Ishikawa (cell line): ENCODE measurements around the gene TAS2R13.

Source experiments
- CEBPB ChIP-seq: IDR thresholded peaks from 2 replicates; pipeline ENCODE4 v1.6.1; 2012
- CREB1 ChIP-seq: IDR thresholded peaks from 2 replicates; pipeline ENCODE4 v1.6.1; 2012; ENCODE audit warnings: low read depth
- EGR1 ChIP-seq: IDR thresholded peaks from 2 replicates; pipeline ENCODE4 v1.6.1; 2012
- EP300 ChIP-seq: IDR thresholded peaks from 2 replicates; pipeline ENCODE4 v1.6.1; 2012; ENCODE audit warnings: borderline replicate concordance
- FOXM1 ChIP-seq: IDR thresholded peaks from 2 replicates; pipeline ENCODE4 v1.6.1; 2012; ENCODE audit warnings: low read depth, borderline replicate concordance
- NFIC ChIP-seq: IDR thresholded peaks from 2 replicates; pipeline ENCODE4 v1.6.1; 2012
- RAD21 ChIP-seq: IDR thresholded peaks from 2 replicates; pipeline ENCODE4 v1.6.1; 2012; ENCODE audit warnings: low read depth
- TAF1 ChIP-seq: IDR thresholded peaks from 2 replicates; pipeline ENCODE4 v1.6.1; 2012; ENCODE audit warnings: low read depth, mild to moderate bottlenecking
- TCF12 ChIP-seq: IDR thresholded peaks from 2 replicates; pipeline ENCODE4 v1.6.1; 2012; ENCODE audit warnings: low read depth
- TEAD4 ChIP-seq: IDR thresholded peaks from 2 replicates; pipeline ENCODE4 v1.6.1; 2012
- YY1 ChIP-seq: IDR thresholded peaks from 2 replicates; pipeline ENCODE4 v1.6.1; 2012; ENCODE audit warnings: low read depth
- ZBTB7A ChIP-seq: IDR thresholded peaks from 2 replicates; pipeline ENCODE4 v1.6.1; 2012; ENCODE audit warnings: low read depth
- TF ChIP-seq, protein P1 (sequence below): IDR thresholded peaks from 2 replicates; pipeline ENCODE4 v1.6.1; 2012
- TF ChIP-seq, protein P2 (sequence below): IDR thresholded peaks from 2 replicates; pipeline ENCODE4 v1.6.1; 2012; ENCODE audit warnings: low read depth, mild to moderate bottlenecking
- TF ChIP-seq, protein P3 (sequence below): IDR thresholded peaks from 2 replicates; pipeline ENCODE4 v1.6.1; 2012

The TAS2R13 gene, protein sequence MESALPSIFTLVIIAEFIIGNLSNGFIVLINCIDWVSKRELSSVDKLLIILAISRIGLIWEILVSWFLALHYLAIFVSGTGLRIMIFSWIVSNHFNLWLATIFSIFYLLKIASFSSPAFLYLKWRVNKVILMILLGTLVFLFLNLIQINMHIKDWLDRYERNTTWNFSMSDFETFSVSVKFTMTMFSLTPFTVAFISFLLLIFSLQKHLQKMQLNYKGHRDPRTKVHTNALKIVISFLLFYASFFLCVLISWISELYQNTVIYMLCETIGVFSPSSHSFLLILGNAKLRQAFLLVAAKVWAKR

DNA sequence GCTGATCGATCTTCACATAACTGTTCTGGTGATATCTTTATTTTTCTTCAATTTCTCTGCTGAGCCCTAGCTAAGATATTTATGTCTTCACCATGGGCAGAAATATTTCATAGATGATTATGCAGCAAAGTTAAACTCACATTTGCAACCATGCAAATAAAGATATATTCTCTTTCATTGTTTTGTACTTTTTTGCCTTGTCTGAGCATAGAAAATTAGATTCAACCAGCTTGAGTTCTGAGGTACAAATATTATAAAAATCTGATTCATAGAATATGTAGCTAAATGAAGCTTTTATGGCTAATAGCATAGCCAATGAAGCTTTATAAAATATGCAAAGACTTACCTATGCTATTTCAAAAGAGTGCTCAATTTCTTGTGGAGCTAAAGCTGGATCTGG lies at the start of gene TAS2R13:
TAS2R13 (minus strand) TSS at position 101 of the 400 bp plus-strand sequence. CDS start 264 bp downstream, outside the sequence.
- TF ChIP-seq YY1 (no peak), TCF12 (no peak), CEBPB (no peak), ZBTB7A (no peak), TAF1 (no peak), TEAD4 (no peak), EGR1 (no peak), RAD21 (no peak), CREB1 (no peak), FOXM1 (no peak), NFIC (no peak), EP300 (no peak)
- TF ChIP-seq, protein P1, sequence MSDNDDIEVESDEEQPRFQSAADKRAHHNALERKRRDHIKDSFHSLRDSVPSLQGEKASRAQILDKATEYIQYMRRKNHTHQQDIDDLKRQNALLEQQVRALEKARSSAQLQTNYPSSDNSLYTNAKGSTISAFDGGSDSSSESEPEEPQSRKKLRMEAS, result no peak
- TF ChIP-seq, protein P2, sequence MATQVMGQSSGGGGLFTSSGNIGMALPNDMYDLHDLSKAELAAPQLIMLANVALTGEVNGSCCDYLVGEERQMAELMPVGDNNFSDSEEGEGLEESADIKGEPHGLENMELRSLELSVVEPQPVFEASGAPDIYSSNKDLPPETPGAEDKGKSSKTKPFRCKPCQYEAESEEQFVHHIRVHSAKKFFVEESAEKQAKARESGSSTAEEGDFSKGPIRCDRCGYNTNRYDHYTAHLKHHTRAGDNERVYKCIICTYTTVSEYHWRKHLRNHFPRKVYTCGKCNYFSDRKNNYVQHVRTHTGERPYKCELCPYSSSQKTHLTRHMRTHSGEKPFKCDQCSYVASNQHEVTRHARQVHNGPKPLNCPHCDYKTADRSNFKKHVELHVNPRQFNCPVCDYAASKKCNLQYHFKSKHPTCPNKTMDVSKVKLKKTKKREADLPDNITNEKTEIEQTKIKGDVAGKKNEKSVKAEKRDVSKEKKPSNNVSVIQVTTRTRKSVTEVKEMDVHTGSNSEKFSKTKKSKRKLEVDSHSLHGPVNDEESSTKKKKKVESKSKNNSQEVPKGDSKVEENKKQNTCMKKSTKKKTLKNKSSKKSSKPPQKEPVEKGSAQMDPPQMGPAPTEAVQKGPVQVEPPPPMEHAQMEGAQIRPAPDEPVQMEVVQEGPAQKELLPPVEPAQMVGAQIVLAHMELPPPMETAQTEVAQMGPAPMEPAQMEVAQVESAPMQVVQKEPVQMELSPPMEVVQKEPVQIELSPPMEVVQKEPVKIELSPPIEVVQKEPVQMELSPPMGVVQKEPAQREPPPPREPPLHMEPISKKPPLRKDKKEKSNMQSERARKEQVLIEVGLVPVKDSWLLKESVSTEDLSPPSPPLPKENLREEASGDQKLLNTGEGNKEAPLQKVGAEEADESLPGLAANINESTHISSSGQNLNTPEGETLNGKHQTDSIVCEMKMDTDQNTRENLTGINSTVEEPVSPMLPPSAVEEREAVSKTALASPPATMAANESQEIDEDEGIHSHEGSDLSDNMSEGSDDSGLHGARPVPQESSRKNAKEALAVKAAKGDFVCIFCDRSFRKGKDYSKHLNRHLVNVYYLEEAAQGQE, result no peak
- TF ChIP-seq, protein P3, sequence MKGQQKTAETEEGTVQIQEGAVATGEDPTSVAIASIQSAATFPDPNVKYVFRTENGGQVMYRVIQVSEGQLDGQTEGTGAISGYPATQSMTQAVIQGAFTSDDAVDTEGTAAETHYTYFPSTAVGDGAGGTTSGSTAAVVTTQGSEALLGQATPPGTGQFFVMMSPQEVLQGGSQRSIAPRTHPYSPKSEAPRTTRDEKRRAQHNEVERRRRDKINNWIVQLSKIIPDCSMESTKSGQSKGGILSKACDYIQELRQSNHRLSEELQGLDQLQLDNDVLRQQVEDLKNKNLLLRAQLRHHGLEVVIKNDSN, result no peak

DNA sequence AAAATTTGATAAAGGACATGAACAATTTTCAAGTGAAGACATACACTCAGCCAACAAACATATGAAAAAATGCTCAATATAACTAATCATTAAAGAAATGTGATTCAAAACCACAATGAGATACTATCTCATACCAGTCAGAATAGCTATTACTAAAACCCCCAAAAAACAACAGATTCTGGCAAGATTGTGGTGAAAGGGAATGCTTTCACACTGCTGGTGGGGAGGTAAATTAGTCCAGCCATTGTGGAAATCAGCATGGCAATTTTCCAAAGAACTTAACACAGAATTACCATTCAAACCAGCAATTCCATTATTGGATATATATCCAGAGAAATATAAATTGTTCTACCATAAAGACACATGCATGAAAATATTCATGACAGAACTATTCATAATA lies 48.4 kb upstream of the TAS2R13 start:
- TF ChIP-seq, protein P3, result no peak
- TF ChIP-seq EGR1, result no peak
- no peak for TF ChIP-seq TEAD4
- no peak for TF ChIP-seq CEBPB
- TF ChIP-seq, protein P1, result no peak
- no peak for TF ChIP-seq FOXM1
- TF ChIP-seq RAD21, result no peak
- TF ChIP-seq, protein P2, result no peak
- TF ChIP-seq TAF1, result no peak
- no peak for TF ChIP-seq ZBTB7A
- TF ChIP-seq NFIC, result no peak
- TF ChIP-seq CREB1, result no peak
- no peak for TF ChIP-seq TCF12
- TF ChIP-seq EP300, result no peak
- TF ChIP-seq YY1, result no peak

DNA sequence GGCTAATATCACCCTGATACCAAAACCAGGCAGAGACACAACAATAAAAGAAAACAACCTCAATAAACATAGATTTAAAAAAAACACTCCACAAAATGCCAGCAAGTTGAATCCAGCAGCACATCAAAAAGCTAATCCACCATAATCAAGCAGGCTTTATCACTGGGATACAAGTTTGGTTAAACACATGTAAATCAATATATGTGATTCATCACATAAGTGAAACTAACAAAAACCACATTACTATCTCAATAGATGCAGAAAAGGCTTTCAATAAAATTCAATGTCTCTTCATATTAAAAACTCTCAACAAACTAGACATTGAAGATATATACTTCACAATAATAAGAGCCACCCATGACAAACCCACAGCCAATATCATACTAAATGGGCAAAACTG lies 46.7 kb upstream of the TAS2R13 start:
- no peak for TF ChIP-seq EGR1
- TF ChIP-seq EP300, result no peak
- no peak for TF ChIP-seq TAF1
- TF ChIP-seq CEBPB, result no peak
- TF ChIP-seq, protein P2, result no peak
- TF ChIP-seq TEAD4, result no peak
- no peak for TF ChIP-seq TCF12
- TF ChIP-seq, protein P1, result no peak
- TF ChIP-seq, protein P3, result no peak
- TF ChIP-seq NFIC, result no peak
- TF ChIP-seq RAD21, result no peak
- TF ChIP-seq CREB1, result no peak
- TF ChIP-seq FOXM1, result no peak
- TF ChIP-seq ZBTB7A, result no peak
- TF ChIP-seq YY1, result no peak
